HG03575 (cell line): Measurements from ENCODE around the gene CCNG1.

ENCODE experiments used
- ATAC-seq: cut with Tn5 transposase; IDR thresholded peaks from one replicate; pipeline ENCODE4 v1.9.1; 2021; ENCODE audit not compliant: unreplicated experiment, insufficient number of reproducible peaks, low FRiP score; ENCODE audit errors: extremely low read depth

The CCNG1 gene

DNA sequence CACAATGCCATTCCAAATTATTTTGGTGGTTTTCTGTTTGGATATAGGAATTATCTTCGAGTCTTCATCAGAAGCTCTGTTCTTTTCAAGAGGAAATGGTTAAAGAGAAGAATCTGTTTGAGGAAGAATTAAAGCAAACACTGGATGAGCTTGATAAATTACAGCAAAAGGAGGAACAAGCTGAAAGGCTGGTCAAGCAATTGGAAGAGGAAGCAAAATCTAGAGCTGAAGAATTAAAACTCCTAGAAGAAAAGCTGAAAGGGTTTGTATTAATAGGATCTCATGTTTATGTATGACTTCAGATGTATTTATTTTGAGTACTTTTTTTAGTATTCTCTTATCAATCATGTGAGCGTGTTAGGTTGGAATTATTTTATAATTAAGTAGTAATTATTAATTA, 38.0 kb downstream of the CCNG1 start:
- no peak for ATAC-seq

- ATAC-seq: no peak
Observed at GRCh38 chr5:163478126-163478981, 41.0 kb downstream of the CCNG1 start.

DNA sequence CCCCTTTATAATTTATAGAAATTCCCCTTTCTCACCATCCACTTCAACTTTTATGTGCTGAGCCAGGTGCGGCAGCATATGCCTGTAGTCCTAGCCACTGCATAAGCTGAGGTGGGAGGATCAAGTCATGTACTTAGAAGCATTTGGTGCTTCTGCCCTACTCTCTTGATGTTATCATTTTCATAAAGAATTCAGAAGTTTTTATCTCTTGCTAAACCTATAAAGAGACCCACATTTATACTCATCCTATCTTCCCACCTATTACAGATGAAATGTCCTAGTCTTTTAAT, 41.5 kb downstream of the CCNG1 start:
- no peak for ATAC-seq

DNA sequence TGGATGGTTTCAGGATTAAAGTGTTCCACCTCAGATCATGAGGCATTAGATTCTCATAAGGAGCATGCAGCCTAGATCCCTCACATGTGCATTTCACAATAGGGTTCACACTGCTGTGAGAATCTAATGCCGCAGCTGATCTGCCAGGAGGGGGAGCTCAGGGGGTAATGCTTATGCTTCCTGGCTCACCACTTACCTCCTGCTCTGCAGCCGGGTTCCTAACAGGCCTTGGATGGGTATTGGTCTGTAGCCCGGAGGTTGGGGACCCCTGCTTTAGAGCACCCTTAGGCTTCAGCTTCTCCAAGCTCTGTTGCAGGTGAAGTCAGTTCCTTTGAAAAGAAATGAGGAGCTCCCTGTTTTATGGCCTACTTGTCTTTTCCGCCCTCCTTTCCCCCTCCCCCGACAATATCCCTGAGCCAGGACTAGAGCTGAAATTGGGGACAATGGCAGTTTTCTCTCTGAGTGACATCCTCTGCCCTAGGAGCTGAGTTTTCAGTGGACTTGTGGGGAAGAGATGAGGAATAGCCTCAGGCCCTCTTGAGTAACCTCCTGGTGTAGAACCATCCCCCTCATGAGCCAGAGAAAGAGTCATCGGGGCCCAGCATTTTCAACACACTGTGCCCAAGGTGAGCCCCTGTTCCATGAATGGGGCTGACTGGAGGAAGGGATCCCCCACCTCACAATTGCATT, 51.8 kb downstream of the CCNG1 start:
- ATAC-seq: no peak

- no peak for ATAC-seq
Observed at GRCh38 chr5:163489745-163490075, 52.3 kb downstream of the CCNG1 start.
